IPS DF 19.7 (cell line): Measurements from ENCODE around the gene SLC5A3.

Experiments used
- DNase-seq: peaks from one replicate; pipeline ENCODE4 v3.0.0-alpha.2; 2013; ENCODE audit warnings: low read depth, low spot score

The SLC5A3 gene

GRCh38 chr21:34073032-34073748 is at the start of gene SLC5A3, which contains the start of gene MRPS6:
SLC5A3 (plus strand) TSS chr21:34073578; CDS start chr21:34095199, 21,621 bp downstream.
MRPS6 (plus strand) TSS chr21:34073578; CDS start chr21:34073701, 123 bp downstream.
- peak; percentile 61 for DNase-seq

- no peak for DNase-seq
Measured at GRCh38 chr21:34023691-34024373, 49.5 kb upstream of the SLC5A3 start.

- no peak for DNase-seq
Measured at GRCh38 chr21:34024374-34024693, 49.0 kb upstream of the SLC5A3 start.

GRCh38 chr21:34027721-34028461 is 45.5 kb upstream of the SLC5A3 start:
- no peak for DNase-seq

- peak; percentile 90 for DNase-seq
Measured at GRCh38 chr21:34029743-34030528, 43.4 kb upstream of the SLC5A3 start.

- DNase-seq = no peak
Measured at GRCh38 chr21:34031835-34032370, 41.5 kb upstream of the SLC5A3 start.

- DNase-seq = no peak
Measured at GRCh38 chr21:34034369-34035014, 38.9 kb upstream of the SLC5A3 start.

- no peak for DNase-seq
Measured at GRCh38 chr21:34035619-34036354, 37.6 kb upstream of the SLC5A3 start.

- DNase-seq = no peak
Measured at GRCh38 chr21:34037009-34037795, 36.2 kb upstream of the SLC5A3 start.

- no peak for DNase-seq
Measured at GRCh38 chr21:34039678-34040382, 33.5 kb upstream of the SLC5A3 start.

- no peak for DNase-seq
Measured at GRCh38 chr21:34042735-34043134, 30.6 kb upstream of the SLC5A3 start.

GRCh38 chr21:34043333-34043732 is 30.0 kb upstream of the SLC5A3 start:
- DNase-seq = no peak

GRCh38 chr21:34046917-34047316 is 26.5 kb upstream of the SLC5A3 start:
- no peak for DNase-seq

- no peak for DNase-seq
Measured at GRCh38 chr21:34047835-34048234, 25.5 kb upstream of the SLC5A3 start.

GRCh38 chr21:34052171-34052570 is 21.2 kb upstream of the SLC5A3 start:
- DNase-seq = no peak

- DNase-seq = no peak
Measured at GRCh38 chr21:34054259-34054658, 19.1 kb upstream of the SLC5A3 start.

- DNase-seq = no peak
Measured at GRCh38 chr21:34055615-34056014, 17.8 kb upstream of the SLC5A3 start.

- no peak for DNase-seq
Measured at GRCh38 chr21:34061983-34062382, 11.4 kb upstream of the SLC5A3 start.

- DNase-seq = no peak
Measured at GRCh38 chr21:34065027-34065426, 8.4 kb upstream of the SLC5A3 start.
